ENCODE measurements around the gene SHC3. TPM values are rescaled to one million over a fixed set of nuclear protein-coding genes. Genes with fewer than 3 reads are reported as not detected.

SHC3 gene
- total RNA-seq, 1 experiment from 2014 or later, result 0.27 TPM

DNA sequence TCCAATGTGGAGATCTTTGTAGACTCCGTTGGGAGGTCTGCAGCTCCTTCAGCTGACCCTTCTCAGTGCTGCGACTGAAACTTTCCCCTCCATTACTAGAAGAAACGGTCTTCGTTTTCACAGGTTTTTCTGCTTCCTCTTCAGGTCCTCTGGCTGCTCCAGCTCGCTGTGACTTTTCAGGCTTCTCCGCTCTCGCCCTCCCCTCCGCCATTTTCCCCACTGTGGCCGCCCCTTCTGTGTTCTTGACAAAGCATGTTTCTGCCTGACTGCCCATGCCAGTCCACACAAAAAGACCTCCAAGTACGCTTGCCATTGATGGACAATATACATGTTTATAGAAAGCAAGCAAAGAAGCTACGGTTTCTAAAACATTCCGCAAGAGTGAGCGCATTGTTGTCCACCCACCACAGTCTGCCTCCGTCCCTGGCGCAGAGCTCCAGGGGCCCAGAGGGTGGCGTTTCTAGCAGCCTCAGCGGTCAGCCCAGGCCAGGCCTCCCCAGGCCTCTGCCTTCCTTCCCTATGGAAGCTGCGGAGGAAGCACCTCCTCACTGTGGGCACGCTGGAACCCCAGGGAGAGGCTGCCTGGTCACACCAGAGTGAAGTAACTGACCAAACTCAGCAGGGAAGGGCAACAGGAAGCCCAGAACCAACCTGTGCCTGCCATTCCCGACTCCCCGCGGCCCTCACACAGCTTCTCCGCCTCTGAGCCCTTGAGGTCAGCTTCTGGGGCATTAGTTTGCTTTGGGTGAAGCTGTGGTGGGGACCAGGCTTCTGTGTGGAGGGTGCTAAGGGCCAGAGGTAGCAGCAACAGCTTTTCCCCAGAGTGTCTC lies 207.3 kb downstream of the SHC3 start:
- BruUV-seq (replicated peaks), result no TSS peak
- CTCF ChIA-PET, result no interaction called here

More for the DNA sequence above, 207.3 kb downstream of the SHC3 start:
- Histone ChIP-seq H3K79me2 (ENCODE audit: insufficient read depth, low read length) (no peaks in the 10 kb centered on the region), H3K9me3 (ENCODE audit: control insufficient read depth in 1 of 2, insufficient read depth in 1 of 2, low read depth in 1 of 2, low read length in 2 of 2) (no peaks in the 10 kb centered on the region; a peak in 1 of 4 replicates), H3K4me3 (replicated peaks in 1 of 2; ENCODE audit: low read depth in 1 of 2, low read length in 2 of 2) (no peak overlapping the region), H3K27me3 (ENCODE audit: insufficient read depth, low read length) (0 out of 2 replicates have a peak, but pooled peaks cover 7% of the 10 kb centered on the region), H3K4me2 (ENCODE audit: low read length) (no peak overlapping the region), H4K20me1 (ENCODE audit: insufficient read depth) (no peaks in the 10 kb centered on the region), H3K9ac (ENCODE audit: low read length) (no peak overlapping the region), H3K27ac (ENCODE audit: low read depth, low read length) (no peak overlapping the region), H3K36me3 (ENCODE audit: control insufficient read depth in 1 of 2, insufficient read depth in 2 of 2, low read length in 2 of 2) (no peaks in the 10 kb centered on the region), H3K4me1 (ENCODE audit: control insufficient read depth in 1 of 2, insufficient read depth in 2 of 2, low read length in 2 of 2) (peaks cover 0 to 6% of the 10 kb centered on the region in 2 experiments; a peak in 1 of 4 replicates), H3K9me2 (ENCODE audit: insufficient read depth) (no peaks in the 10 kb centered on the region), H2AFZ (ENCODE audit: low read depth, low read length, poor library complexity, severe bottlenecking) (no peak overlapping the region)
- TF ChIP-seq FOSL1 (IDR thresholded peaks at IDR 0.05; ENCODE audit: low read depth) (no peak), ZFX (IDR thresholded peaks at IDR 0.05) (no peak), CBX3 (IDR thresholded peaks at IDR 0.05; ENCODE audit: low read depth) (no peak), SIN3A (IDR thresholded peaks at IDR 0.05; ENCODE audit: low read depth) (no peak), ELF1 (IDR thresholded peaks at IDR 0.05; ENCODE audit: borderline replicate concordance, low read depth) (no peak), ATF3 (IDR thresholded peaks at IDR 0.05) (no peak), EZH2phosphoT487 (IDR thresholded peaks at IDR 0.05; ENCODE audit: borderline replicate concordance) (no peak), ZNF274 (IDR thresholded peaks at IDR 0.05; ENCODE audit: low read depth, low read length) (no peak), CEBPB (IDR thresholded peaks at IDR 0.05; ENCODE audit: low read depth) (no peak), YY1 (IDR thresholded peaks at IDR 0.05; ENCODE audit: extremely low read depth, insufficient replicate concordance, low read depth, low read length) (no peak), SRF (IDR thresholded peaks at IDR 0.05; ENCODE audit: low read depth) (no peak), RAD21 (IDR thresholded peaks at IDR 0.05; ENCODE audit: low read depth) (no peak), EZH2 (IDR thresholded peaks at IDR 0.05) (no peak), TCF7L2 (IDR thresholded peaks at IDR 0.05; ENCODE audit: borderline replicate concordance, extremely low read depth, insufficient read depth, insufficient read length) (no peak), EGR1 (IDR thresholded peaks at IDR 0.05; ENCODE audit: low read depth) (no peak), JUND (IDR thresholded peaks at IDR 0.05) (no peak), POLR2A (IDR thresholded peaks at IDR 0.05; ENCODE audit: borderline replicate concordance, extremely low read depth, insufficient read depth, insufficient read length) (no peak)
- TF ChIP-seq, protein P1, sequence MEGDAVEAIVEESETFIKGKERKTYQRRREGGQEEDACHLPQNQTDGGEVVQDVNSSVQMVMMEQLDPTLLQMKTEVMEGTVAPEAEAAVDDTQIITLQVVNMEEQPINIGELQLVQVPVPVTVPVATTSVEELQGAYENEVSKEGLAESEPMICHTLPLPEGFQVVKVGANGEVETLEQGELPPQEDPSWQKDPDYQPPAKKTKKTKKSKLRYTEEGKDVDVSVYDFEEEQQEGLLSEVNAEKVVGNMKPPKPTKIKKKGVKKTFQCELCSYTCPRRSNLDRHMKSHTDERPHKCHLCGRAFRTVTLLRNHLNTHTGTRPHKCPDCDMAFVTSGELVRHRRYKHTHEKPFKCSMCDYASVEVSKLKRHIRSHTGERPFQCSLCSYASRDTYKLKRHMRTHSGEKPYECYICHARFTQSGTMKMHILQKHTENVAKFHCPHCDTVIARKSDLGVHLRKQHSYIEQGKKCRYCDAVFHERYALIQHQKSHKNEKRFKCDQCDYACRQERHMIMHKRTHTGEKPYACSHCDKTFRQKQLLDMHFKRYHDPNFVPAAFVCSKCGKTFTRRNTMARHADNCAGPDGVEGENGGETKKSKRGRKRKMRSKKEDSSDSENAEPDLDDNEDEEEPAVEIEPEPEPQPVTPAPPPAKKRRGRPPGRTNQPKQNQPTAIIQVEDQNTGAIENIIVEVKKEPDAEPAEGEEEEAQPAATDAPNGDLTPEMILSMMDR (IDR thresholded peaks at IDR 0.05 in 2 of 3, conservative IDR thresholded peaks at IDR 0.05 in 1 of 3; ENCODE audit: borderline replicate concordance in 1 of 3, insufficient read depth in 1 of 3, low read depth in 2 of 3, low read length in 2 of 3), result no peak
- TF ChIP-seq, protein P2, sequence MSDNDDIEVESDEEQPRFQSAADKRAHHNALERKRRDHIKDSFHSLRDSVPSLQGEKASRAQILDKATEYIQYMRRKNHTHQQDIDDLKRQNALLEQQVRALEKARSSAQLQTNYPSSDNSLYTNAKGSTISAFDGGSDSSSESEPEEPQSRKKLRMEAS (IDR thresholded peaks at IDR 0.05), result no peak
- TF ChIP-seq, protein P3, sequence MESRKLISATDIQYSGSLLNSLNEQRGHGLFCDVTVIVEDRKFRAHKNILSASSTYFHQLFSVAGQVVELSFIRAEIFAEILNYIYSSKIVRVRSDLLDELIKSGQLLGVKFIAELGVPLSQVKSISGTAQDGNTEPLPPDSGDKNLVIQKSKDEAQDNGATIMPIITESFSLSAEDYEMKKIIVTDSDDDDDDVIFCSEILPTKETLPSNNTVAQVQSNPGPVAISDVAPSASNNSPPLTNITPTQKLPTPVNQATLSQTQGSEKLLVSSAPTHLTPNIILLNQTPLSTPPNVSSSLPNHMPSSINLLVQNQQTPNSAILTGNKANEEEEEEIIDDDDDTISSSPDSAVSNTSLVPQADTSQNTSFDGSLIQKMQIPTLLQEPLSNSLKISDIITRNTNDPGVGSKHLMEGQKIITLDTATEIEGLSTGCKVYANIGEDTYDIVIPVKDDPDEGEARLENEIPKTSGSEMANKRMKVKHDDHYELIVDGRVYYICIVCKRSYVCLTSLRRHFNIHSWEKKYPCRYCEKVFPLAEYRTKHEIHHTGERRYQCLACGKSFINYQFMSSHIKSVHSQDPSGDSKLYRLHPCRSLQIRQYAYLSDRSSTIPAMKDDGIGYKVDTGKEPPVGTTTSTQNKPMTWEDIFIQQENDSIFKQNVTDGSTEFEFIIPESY (IDR thresholded peaks at IDR 0.05; ENCODE audit: extremely low read depth, insufficient replicate concordance, low read length), result no peak
- ChIA-PET RAD21 (ENCODE audit: low non-redundant PET in 1 of 2, low total read pairs in 2 of 2, uncharacterized antibody in 2 of 2, unreplicated experiment in 2 of 2) (no interaction called here), POLR2A (no interaction called here)
- DNase-seq (ENCODE audit: low read depth, low spot score) (no peak), ATAC-seq (no peak)
- intact Hi-C loops (cut with micrococcal nuclease), result no loop called here

Data from HCT116 (cell line).